Measurements from ENCODE around the gene TXNRD1.

TXNRD1 gene

DNA sequence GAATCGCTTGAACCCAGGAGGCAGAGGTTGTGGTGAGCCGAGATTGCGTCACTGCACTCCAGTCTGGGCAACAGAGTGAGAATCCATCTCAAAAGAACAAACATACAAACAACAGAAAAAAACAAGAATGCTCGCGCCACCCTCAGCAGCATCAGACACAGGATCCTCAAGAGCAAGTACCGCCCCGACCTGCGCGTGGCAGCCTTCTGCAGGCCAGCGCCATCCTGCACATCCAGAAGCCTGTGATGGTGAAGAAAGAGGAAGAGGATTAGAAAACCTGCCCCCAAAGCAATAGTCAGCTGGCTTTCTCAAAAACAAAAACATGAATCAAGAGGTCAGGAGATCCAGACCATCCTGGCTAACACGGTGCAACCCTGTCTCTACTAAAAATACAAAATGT lies 57.9 kb downstream of the TXNRD1 start:
- Histone ChIP-seq H3K9me3 (ENCODE audit: control insufficient read depth, low read depth, low read length) (no peaks in the 10 kb centered on the region), H3K4me3 (ENCODE audit: low read length) (no peak overlapping the region), H3K4me1 (ENCODE audit: control insufficient read depth, low read depth, low read length) (no peaks in the 10 kb centered on the region), H3K36me3 (ENCODE audit: control insufficient read depth, low read depth, low read length) (no peaks in the 10 kb centered on the region), H3K27ac (ENCODE audit: low read length) (no peak overlapping the region), H3K27me3 (ENCODE audit: control insufficient read depth, insufficient read depth, low read length) (no peaks in the 10 kb centered on the region), H3K9ac (ENCODE audit: low read length) (no peak overlapping the region)

DNA sequence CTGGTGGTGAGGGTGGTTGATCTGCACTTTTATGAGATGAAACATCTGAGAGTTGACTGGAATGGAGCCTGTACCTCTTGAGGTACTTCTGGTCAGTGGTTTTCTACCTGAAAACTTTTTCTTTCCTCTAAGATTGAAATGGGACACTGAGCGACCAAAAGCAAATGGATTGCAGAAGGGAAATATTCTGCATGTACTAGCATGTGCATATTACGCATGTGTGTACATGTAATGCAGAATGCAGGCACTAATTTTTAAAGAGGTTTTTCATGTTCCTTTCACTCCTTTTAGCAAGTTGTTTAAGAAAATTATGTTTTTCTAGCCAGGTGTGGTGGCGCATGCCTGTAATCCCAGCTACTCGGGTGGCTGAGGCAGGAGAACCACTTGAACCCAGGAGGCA lies 59.2 kb downstream of the TXNRD1 start:
- Histone ChIP-seq H3K9me3 (ENCODE audit: control insufficient read depth, low read depth, low read length) (no peaks in the 10 kb centered on the region), H3K4me3 (ENCODE audit: low read length) (no peak overlapping the region), H3K27ac (ENCODE audit: low read length) (no peak overlapping the region), H3K4me1 (ENCODE audit: control insufficient read depth, low read depth, low read length) (no peaks in the 10 kb centered on the region), H3K36me3 (ENCODE audit: control insufficient read depth, low read depth, low read length) (no peaks in the 10 kb centered on the region), H3K9ac (ENCODE audit: low read length) (no peak overlapping the region), H3K27me3 (ENCODE audit: control insufficient read depth, insufficient read depth, low read length) (no peaks in the 10 kb centered on the region)

DNA sequence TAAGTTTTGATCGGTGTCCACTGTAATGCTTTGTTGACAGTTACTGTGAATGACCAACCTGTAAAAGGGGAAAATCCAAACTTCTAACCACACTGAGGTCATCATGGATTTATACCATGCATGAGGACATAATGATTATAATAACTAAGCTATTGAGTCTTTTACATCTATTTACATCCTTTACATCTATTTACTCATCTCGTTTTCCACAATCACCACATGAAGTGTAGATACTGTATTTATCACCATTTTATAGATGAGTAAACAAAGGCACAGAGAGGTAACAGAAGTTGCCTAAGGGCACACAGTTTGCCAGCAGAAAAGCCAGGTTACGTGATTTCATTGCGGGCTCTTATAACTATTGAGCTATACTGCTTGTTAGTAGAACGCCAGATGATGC lies 60.1 kb downstream of the TXNRD1 start:
- Histone ChIP-seq H3K27me3 (ENCODE audit: control insufficient read depth, insufficient read depth, low read length) (no peaks in the 10 kb centered on the region), H3K9ac (ENCODE audit: low read length) (no peak overlapping the region), H3K9me3 (ENCODE audit: control insufficient read depth, low read depth, low read length) (no peaks in the 10 kb centered on the region), H3K4me3 (ENCODE audit: low read length) (no peak overlapping the region), H3K4me1 (ENCODE audit: control insufficient read depth, low read depth, low read length) (no peaks in the 10 kb centered on the region), H3K27ac (ENCODE audit: low read length) (no peak overlapping the region), H3K36me3 (ENCODE audit: control insufficient read depth, low read depth, low read length) (no peaks in the 10 kb centered on the region)

DNA sequence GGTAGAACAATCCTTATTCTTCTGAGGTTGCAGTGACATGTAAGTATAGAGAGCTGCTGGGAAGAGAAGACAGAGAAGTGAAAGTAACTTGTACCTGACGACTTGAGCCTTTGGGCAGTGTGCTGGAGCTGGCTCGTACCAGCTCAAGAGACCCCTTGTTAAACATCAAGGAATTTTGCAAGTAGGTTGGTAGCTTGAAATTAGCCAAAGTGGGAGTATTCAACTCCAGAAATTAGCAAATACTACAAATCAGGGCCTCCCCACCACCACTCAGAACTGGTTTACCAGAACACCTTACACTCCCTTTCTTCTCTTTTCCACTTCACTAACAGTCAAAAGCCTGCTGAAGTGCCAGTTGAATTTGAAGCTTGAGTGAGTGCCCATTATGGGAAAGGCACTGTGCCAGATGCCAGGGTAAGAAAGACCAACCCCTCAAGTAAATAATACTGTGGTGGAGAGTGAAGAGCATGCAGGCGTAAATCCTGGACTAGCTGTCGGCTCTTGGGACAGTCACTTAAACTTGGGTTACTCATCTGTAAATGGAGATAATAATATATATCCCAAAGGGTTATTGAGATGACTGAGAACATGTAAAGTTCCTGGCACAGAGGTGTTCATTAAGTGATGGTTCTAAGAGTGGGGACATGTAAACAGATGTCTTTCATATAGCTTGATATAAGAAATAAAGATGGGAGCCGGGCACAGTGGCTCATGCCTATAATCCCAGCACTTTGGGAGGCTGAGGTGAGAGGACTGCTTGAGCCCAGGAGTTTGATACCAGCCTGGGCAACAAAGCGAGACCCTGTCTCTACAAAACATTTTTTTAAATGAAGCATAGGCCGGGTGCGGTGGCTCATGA lies 60.9 kb downstream of the TXNRD1 start:
- Histone ChIP-seq H3K4me1 (ENCODE audit: control insufficient read depth, low read depth, low read length) (no peaks in the 10 kb centered on the region), H3K9me3 (ENCODE audit: control insufficient read depth, low read depth, low read length) (no peaks in the 10 kb centered on the region), H3K4me3 (ENCODE audit: low read length) (no peak overlapping the region), H3K9ac (ENCODE audit: low read length) (no peak overlapping the region), H3K36me3 (ENCODE audit: control insufficient read depth, low read depth, low read length) (no peaks in the 10 kb centered on the region), H3K27ac (ENCODE audit: low read length) (no peak overlapping the region), H3K27me3 (ENCODE audit: control insufficient read depth, insufficient read depth, low read length) (no peaks in the 10 kb centered on the region)

DNA sequence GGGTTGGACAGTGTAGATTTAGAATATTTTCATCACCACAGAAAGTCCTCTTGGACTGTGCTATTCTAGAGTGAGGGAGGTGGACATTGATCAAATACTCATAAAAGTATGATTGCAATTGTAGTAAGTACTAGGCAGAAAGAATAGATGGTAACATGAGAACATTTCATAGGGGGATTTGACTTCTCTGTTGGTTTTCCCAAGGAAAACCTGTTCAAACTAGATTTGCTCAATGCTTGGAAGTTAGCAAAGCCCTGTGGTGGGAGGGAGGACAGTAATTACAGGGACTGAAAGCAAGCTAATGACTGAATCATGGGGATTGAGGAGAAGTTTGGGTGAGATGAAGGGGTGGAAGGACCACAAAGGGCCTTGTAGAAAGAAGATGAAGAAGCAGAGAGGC lies 63.6 kb downstream of the TXNRD1 start:
- Histone ChIP-seq H3K9ac (ENCODE audit: low read length) (no peak overlapping the region), H3K36me3 (ENCODE audit: control insufficient read depth, low read depth, low read length) (no peaks in the 10 kb centered on the region), H3K9me3 (ENCODE audit: control insufficient read depth, low read depth, low read length) (no peaks in the 10 kb centered on the region), H3K27ac (ENCODE audit: low read length) (no peak overlapping the region), H3K27me3 (ENCODE audit: control insufficient read depth, insufficient read depth, low read length) (no peaks in the 10 kb centered on the region), H3K4me3 (ENCODE audit: low read length) (no peak overlapping the region), H3K4me1 (ENCODE audit: control insufficient read depth, low read depth, low read length) (no peaks in the 10 kb centered on the region)

DNA sequence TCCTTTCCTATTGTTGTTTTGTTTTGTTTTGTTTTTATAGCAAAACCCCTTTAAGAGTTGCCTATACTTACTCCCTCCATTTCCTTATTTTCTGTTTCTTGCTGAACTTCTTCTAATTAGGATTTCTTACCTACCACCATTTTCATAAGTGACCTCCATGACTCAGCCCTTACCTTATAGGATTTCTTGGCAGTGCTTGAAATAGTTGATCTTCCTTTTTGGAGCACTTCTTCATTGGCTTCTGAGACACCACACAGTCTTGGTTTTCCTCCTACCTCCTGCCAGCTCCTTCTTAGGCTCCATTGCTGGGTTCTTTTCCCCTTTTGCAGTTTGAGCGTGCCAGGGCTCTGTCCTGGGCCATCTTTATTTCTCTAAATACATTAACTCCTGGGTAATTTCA lies 64.5 kb downstream of the TXNRD1 start:
- Histone ChIP-seq H3K4me3 (ENCODE audit: low read length) (no peak overlapping the region), H3K36me3 (ENCODE audit: control insufficient read depth, low read depth, low read length) (no peaks in the 10 kb centered on the region), H3K27me3 (ENCODE audit: control insufficient read depth, insufficient read depth, low read length) (no peaks in the 10 kb centered on the region), H3K9ac (ENCODE audit: low read length) (no peak overlapping the region), H3K4me1 (ENCODE audit: control insufficient read depth, low read depth, low read length) (no peaks in the 10 kb centered on the region), H3K9me3 (ENCODE audit: control insufficient read depth, low read depth, low read length) (no peaks in the 10 kb centered on the region), H3K27ac (ENCODE audit: low read length) (no peak overlapping the region)

DNA sequence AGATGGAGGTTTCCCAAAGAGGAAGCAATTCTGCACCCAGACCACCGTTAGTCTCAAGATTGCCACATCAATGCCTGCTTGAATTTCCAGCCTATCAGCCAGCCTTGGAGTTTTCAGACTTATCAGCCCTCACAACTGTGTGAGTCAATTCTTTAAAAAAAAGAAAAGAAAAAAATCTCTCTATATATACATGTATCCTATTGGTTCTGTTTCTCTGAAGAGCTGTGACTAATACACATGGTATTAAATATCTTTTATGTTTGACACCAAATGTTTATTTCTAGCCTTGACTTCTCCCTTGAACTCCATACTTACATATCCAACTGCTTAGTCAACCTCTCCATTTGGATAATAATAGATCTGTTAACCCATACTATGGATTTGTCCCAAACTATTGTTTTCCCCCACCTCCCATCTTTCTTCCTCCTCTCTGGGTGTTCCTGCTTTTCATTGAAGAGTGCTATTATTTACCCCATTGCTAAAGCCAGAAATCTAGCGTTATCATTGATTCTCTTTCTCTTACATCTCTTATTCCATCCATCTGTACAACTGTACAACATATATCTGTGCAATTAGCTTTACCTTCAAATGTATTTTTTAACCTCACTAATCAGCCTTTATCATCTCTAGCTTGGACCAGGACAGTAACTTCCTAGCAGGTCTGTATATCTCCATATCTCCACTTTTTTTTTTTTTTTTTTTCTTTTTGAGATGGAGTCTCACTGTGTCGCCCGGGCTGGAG lies 65.3 kb downstream of the TXNRD1 start:
- H3K27ac ChIP-seq (ENCODE audit: low read length), result no peak overlapping the region
- H3K4me1 ChIP-seq (ENCODE audit: control insufficient read depth, low read depth, low read length), result peaks cover 2% of the 10 kb centered on the region
- no peak overlapping the region for H3K9ac ChIP-seq (ENCODE audit: low read length)
- H3K4me3 ChIP-seq (ENCODE audit: low read length), result no peak overlapping the region
- no peaks in the 10 kb centered on the region for H3K27me3 ChIP-seq (ENCODE audit: control insufficient read depth, insufficient read depth, low read length)
- H3K9me3 ChIP-seq (ENCODE audit: control insufficient read depth, low read depth, low read length), result no peaks in the 10 kb centered on the region
- no peaks in the 10 kb centered on the region for H3K36me3 ChIP-seq (ENCODE audit: control insufficient read depth, low read depth, low read length)

DNA sequence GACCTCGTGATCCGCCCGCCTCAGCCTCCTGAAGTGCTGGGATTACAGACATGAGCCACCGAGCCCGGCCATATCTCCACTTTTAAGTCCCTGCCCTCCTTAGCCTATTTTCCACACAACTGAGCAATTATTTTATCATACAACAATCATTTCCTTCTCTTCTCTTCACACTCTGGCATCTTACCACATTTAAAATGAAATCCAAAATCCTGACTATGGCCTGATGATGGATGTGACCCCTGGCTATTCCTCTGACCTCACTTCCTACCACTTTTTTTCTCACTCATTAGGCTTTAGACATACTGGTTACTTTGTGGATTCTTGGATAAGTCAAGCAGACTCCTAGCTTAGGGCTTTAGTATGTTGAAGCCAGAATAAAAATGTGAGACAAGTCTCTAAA lies 66.1 kb downstream of the TXNRD1 start:
- Histone ChIP-seq H3K4me3 (ENCODE audit: low read length) (no peak overlapping the region), H3K27ac (ENCODE audit: low read length) (no peak overlapping the region), H3K27me3 (ENCODE audit: control insufficient read depth, insufficient read depth, low read length) (no peaks in the 10 kb centered on the region), H3K9me3 (ENCODE audit: control insufficient read depth, low read depth, low read length) (no peaks in the 10 kb centered on the region), H3K9ac (ENCODE audit: low read length) (no peak overlapping the region), H3K36me3 (ENCODE audit: control insufficient read depth, low read depth, low read length) (no peaks in the 10 kb centered on the region), H3K4me1 (ENCODE audit: control insufficient read depth, low read depth, low read length) (peaks cover 9% of the 10 kb centered on the region)

DNA sequence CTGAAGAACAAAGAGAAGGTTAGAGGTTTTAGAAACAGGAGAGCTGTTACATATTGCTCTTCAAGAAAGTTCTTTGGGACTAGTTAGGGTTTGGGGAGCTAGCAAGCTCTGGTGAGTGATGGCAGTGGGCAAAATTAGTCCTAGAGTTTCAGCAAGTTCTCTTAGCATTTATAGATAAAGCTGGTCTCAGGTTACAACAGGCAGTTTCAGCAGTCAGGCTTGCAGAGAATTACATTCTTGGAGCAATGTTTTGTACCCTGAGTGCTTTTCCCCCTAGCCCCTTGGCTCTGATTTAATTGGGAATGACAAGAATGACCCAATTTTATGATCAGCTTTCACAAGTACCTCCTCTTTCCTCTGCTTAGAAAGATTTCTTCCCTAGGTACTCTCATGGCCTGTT lies 66.5 kb downstream of the TXNRD1 start:
- Histone ChIP-seq H3K9me3 (ENCODE audit: control insufficient read depth, low read depth, low read length) (no peaks in the 10 kb centered on the region), H3K27ac (ENCODE audit: low read length) (no peak overlapping the region), H3K4me1 (ENCODE audit: control insufficient read depth, low read depth, low read length) (peaks cover 9% of the 10 kb centered on the region), H3K9ac (ENCODE audit: low read length) (no peak overlapping the region), H3K36me3 (ENCODE audit: control insufficient read depth, low read depth, low read length) (no peaks in the 10 kb centered on the region), H3K4me3 (ENCODE audit: low read length) (no peak overlapping the region), H3K27me3 (ENCODE audit: control insufficient read depth, insufficient read depth, low read length) (no peaks in the 10 kb centered on the region)

DNA sequence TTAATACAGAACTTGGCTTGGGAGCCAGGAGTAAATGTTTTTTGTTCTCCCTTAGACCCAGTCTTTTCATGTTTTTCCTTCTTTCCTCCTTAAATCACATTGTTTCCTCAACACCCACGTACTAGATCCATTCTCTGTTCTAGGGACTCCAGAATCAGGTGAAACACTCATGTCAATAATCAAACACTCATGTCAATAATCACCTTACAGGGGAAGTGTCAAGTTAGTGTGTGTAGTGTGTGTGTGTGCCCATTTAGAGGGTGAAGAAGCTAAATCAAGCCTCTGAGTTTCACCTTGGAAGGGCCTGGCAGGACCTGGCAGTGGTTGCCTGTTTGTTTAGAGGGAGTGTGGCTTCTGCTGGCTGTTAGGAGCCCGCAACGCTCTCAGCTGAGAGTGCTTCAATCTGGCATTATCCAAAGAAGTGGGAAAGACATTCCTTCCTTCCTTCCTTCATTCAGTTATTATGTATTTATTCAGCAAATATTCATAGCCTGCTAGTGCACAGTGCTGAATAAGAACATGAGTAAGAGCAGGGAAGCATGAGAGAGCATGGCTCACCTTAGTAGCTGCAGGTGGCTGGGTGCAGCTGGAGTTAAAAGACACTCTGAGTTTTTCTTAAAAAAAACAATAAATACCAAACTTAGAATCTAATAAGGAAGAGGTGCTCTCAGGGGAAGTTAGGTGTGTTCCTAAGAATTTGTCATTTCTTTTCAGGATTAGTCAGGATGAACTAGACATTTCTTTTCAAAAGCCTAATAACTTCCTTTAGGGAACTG lies 70.3 kb downstream of the TXNRD1 start:
- Histone ChIP-seq H3K27me3 (ENCODE audit: control insufficient read depth, insufficient read depth, low read length) (no peaks in the 10 kb centered on the region), H3K27ac (ENCODE audit: low read length) (peak overlapping the region; percentile 93), H3K36me3 (ENCODE audit: control insufficient read depth, low read depth, low read length) (no peaks in the 10 kb centered on the region), H3K4me3 (ENCODE audit: low read length) (peak overlapping the region; percentile 83), H3K9me3 (ENCODE audit: control insufficient read depth, low read depth, low read length) (no peaks in the 10 kb centered on the region), H3K4me1 (ENCODE audit: control insufficient read depth, low read depth, low read length) (peaks cover 14% of the 10 kb centered on the region), H3K9ac (ENCODE audit: low read length) (peak overlapping the region; percentile 91)

Measured in iPS-18a (cell line).